Activated effector memory CD4-positive, alpha-beta T cell treated with Interleukin-2 at 50 U/mL for 16 hours (primary cell): ENCODE results near the gene AGPAT2.

ENCODE experiments used
- DNase-seq: peaks from one replicate; pipeline ENCODE4 v3.0.0-alpha.2; 2020

The AGPAT2 gene

GRCh38 chr9:136672431-136673087, 14.7 kb downstream of the AGPAT2 start:
- DNase-seq, result no peak

GRCh38 chr9:136671646-136672430, 15.4 kb downstream of the AGPAT2 start:
- peak; percentile 13 for DNase-seq

- no peak for DNase-seq
These were observed 16.0 kb downstream of the AGPAT2 start for GRCh38 chr9:136671254-136671614.

- no peak for DNase-seq
These were observed 16.5 kb downstream of the AGPAT2 start for GRCh38 chr9:136670576-136671253.

GRCh38 chr9:136669791-136670464, 17.3 kb downstream of the AGPAT2 start:
- no peak for DNase-seq

GRCh38 chr9:136668983-136669790, 18.1 kb downstream of the AGPAT2 start:
- DNase-seq, result no peak

- no peak for DNase-seq
These were observed 19.1 kb downstream of the AGPAT2 start for GRCh38 chr9:136667940-136668760.

- no peak for DNase-seq
These were observed 19.9 kb downstream of the AGPAT2 start for GRCh38 chr9:136667214-136667939.

GRCh38 chr9:136666372-136667213, 20.7 kb downstream of the AGPAT2 start:
- DNase-seq, result no peak

GRCh38 chr9:136665704-136666371, 21.4 kb downstream of the AGPAT2 start:
- DNase-seq, result no peak

GRCh38 chr9:136665111-136665703, 22.1 kb downstream of the AGPAT2 start:
- no peak for DNase-seq

GRCh38 chr9:136664000-136664915, 23.0 kb downstream of the AGPAT2 start:
- no peak for DNase-seq

GRCh38 chr9:136662656-136663581, 24.3 kb downstream of the AGPAT2 start, which contains the start of gene EGFL7:
Gene EGFL7, plus strand, starts transcription at chr9:136662916. Its CDS starts 5,367 bp downstream, at chr9:136668283.
- DNase-seq, result no peak

- no peak for DNase-seq
These were observed 25.0 kb downstream of the AGPAT2 start for GRCh38 chr9:136662326-136662655.

GRCh38 chr9:136661641-136662325, 25.5 kb downstream of the AGPAT2 start:
- no peak for DNase-seq

- no peak for DNase-seq
These were observed 26.2 kb downstream of the AGPAT2 start for GRCh38 chr9:136660971-136661550.
